GM12864 (cell line): Measurements from ENCODE around the gene FAM120B.

ENCODE experiments used
- DNase-seq: peaks from one replicate; pipeline ENCODE4 v3.0.0-alpha.2; 2011; ENCODE audit warnings: low read depth
- H3K4me3 ChIP-seq: 2 replicates; pipeline ENCODE4 v1.5.1; 2011; ENCODE audit warnings: mild to moderate bottlenecking, low read depth, low read length, control low read depth
- CTCF ChIP-seq: IDR thresholded peaks from 2 replicates; pipeline ENCODE4 v1.5.1; 2011; ENCODE audit warnings: low read depth, mild to moderate bottlenecking, moderate library complexity, low read length, control low read depth, inconsistent platforms; ENCODE audit errors: missing control alignments

FAM120B gene

GRCh38 chr6:170283212-170284081, 23.1 kb upstream of the FAM120B start:
- no peak overlapping the region for H3K4me3 ChIP-seq
- no peak for DNase-seq
- TF ChIP-seq CTCF: no peak

GRCh38 chr6:170284126-170284773, 22.3 kb upstream of the FAM120B start:
- DNase-seq: no peak
- no peak for TF ChIP-seq CTCF
- H3K4me3 ChIP-seq: no peak overlapping the region

GRCh38 chr6:170284866-170285469, 21.6 kb upstream of the FAM120B start:
- TF ChIP-seq CTCF: no peak
- no peak for DNase-seq
- no peak overlapping the region for H3K4me3 ChIP-seq

- no peak for TF ChIP-seq CTCF
- H3K4me3 ChIP-seq: no peak overlapping the region
- DNase-seq: no peak
Observed at GRCh38 chr6:170285482-170285881, 21.1 kb upstream of the FAM120B start.

- no peak for TF ChIP-seq CTCF
- H3K4me3 ChIP-seq: no peak overlapping the region
- DNase-seq: no peak
Observed at GRCh38 chr6:170286246-170286933, 20.2 kb upstream of the FAM120B start.

- no peak overlapping the region for H3K4me3 ChIP-seq
- no peak for TF ChIP-seq CTCF
- no peak for DNase-seq
Observed at GRCh38 chr6:170286934-170287265, 19.7 kb upstream of the FAM120B start.
